ENCODE results near the gene RADX.

DNA sequence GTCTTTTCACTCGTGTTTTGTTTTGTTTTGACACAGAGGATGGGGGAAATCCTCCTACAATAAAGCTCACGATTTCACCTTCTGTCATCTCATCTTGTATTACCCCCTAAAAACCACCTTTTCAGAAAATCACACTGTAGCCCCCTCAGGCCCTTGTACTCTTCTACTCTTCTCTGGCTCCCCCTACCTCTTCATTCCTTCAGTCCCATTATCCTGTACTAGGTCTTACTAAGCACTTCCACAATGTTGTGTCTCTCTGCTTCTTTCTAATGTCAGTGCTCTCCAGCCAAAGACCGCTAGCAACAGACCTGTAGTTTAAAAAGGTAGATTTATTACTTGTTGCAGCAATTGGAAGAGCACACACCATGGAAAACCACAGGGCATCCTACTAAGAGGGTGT is 84.7 kb downstream of the RADX start:
- TF ChIP-seq, protein P1, sequence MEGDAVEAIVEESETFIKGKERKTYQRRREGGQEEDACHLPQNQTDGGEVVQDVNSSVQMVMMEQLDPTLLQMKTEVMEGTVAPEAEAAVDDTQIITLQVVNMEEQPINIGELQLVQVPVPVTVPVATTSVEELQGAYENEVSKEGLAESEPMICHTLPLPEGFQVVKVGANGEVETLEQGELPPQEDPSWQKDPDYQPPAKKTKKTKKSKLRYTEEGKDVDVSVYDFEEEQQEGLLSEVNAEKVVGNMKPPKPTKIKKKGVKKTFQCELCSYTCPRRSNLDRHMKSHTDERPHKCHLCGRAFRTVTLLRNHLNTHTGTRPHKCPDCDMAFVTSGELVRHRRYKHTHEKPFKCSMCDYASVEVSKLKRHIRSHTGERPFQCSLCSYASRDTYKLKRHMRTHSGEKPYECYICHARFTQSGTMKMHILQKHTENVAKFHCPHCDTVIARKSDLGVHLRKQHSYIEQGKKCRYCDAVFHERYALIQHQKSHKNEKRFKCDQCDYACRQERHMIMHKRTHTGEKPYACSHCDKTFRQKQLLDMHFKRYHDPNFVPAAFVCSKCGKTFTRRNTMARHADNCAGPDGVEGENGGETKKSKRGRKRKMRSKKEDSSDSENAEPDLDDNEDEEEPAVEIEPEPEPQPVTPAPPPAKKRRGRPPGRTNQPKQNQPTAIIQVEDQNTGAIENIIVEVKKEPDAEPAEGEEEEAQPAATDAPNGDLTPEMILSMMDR (IDR thresholded peaks at IDR 0.05): no peak
- TF ChIP-seq POLR2A (IDR thresholded peaks at IDR 0.05): no peak
